ENCODE results near the gene SCRN3.
"Not testable (repeated sequence)": the region's sequence is repeated elsewhere in the genome, so short reads cannot be mapped to it uniquely, and the experiment has no call there.

SCRN3 gene

GRCh38 chr2:174389542-174389941, 6.0 kb upstream of the SCRN3 start:
- no peak overlapping the region for H3K4me3 ChIP-seq (ENCODE audit: low read depth, low read length)
- DNase-seq (ENCODE audit: low read depth), result no peak
- TF ChIP-seq, protein P1, sequence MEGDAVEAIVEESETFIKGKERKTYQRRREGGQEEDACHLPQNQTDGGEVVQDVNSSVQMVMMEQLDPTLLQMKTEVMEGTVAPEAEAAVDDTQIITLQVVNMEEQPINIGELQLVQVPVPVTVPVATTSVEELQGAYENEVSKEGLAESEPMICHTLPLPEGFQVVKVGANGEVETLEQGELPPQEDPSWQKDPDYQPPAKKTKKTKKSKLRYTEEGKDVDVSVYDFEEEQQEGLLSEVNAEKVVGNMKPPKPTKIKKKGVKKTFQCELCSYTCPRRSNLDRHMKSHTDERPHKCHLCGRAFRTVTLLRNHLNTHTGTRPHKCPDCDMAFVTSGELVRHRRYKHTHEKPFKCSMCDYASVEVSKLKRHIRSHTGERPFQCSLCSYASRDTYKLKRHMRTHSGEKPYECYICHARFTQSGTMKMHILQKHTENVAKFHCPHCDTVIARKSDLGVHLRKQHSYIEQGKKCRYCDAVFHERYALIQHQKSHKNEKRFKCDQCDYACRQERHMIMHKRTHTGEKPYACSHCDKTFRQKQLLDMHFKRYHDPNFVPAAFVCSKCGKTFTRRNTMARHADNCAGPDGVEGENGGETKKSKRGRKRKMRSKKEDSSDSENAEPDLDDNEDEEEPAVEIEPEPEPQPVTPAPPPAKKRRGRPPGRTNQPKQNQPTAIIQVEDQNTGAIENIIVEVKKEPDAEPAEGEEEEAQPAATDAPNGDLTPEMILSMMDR (IDR thresholded peaks at IDR 0.05; ENCODE audit: insufficient read depth, low read depth, low read length, missing control alignments), result no peak

GRCh38 chr2:174390303-174390702, 5.2 kb upstream of the SCRN3 start:
- not testable (repeated sequence) for H3K4me3 ChIP-seq (ENCODE audit: low read depth, low read length); DNase-seq (ENCODE audit: low read depth)

GRCh38 chr2:174392706-174393105, 2.8 kb upstream of the SCRN3 start:
- peak; percentile 14 for DNase-seq (ENCODE audit: low read depth)
- no peak overlapping the region for H3K4me3 ChIP-seq (ENCODE audit: low read depth, low read length)
- TF ChIP-seq, protein P1 (IDR thresholded peaks at IDR 0.05; ENCODE audit: insufficient read depth, low read depth, low read length, missing control alignments), result no peak

- peak overlapping the region; percentile 99 for H3K4me3 ChIP-seq (ENCODE audit: low read depth, low read length)
- DNase-seq (ENCODE audit: low read depth), result peak; percentile 23
- TF ChIP-seq, protein P1 (IDR thresholded peaks at IDR 0.05; ENCODE audit: insufficient read depth, low read depth, low read length, missing control alignments), result no peak
Observed at GRCh38 chr2:174395969-174396630, 570 bp downstream of the SCRN3 start.

- TF ChIP-seq, protein P1 (IDR thresholded peaks at IDR 0.05; ENCODE audit: insufficient read depth, low read depth, low read length, missing control alignments), result no peak
- no peak overlapping the region for H3K4me3 ChIP-seq (ENCODE audit: low read depth, low read length)
- no peak for DNase-seq (ENCODE audit: low read depth)
Observed at GRCh38 chr2:174397773-174398172, 2.2 kb downstream of the SCRN3 start.

DNA sequence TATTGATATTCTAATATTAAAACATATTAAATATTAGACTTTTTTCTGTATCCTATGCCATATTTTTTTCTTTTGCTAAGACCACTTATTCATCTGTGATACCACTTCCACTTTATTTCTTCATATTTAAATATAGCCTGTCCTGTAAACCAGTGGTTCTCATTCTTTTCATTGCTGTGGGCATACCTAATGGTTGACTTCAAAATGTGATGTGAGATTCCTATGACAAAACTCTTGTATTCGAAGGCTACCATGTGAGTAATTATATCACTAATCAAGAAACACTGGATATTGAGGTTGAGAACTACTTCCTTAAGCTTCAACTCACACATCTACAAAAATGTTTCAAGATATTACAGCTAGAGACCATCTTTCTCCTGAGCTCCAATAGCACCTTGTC, 3.6 kb downstream of the SCRN3 start:
- H3K4me3 ChIP-seq (ENCODE audit: low read depth, low read length), result no peak overlapping the region
- DNase-seq (ENCODE audit: low read depth), result no peak
- TF ChIP-seq, protein P1 (IDR thresholded peaks at IDR 0.05; ENCODE audit: insufficient read depth, low read depth, low read length, missing control alignments), result no peak

DNA sequence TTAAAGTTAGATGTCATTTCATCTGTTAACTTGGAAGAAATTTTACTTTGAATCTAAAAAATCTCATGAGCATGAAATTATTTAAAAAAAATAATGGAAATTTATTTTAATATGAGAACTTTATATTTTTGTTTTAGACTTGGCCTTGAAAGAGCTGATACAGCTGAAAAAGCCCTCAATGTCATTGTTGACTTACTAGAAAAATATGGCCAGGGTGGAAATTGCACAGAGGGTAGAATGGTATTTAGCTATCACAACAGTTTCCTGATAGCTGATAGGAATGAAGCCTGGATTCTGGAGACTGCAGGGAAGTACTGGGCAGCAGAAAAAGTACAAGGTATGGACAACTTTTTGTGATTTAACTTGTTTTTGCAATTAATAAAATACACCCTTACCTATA, 5.3 kb downstream of the SCRN3 start:
- DNase-seq (ENCODE audit: low read depth), result no peak
- TF ChIP-seq, protein P1 (IDR thresholded peaks at IDR 0.05; ENCODE audit: insufficient read depth, low read depth, low read length, missing control alignments), result no peak
- H3K4me3 ChIP-seq (ENCODE audit: low read depth, low read length), result no peak overlapping the region
